A549 (cell line): ENCODE results near the gene FOXO3. TPM values are rescaled to one million over a fixed set of nuclear protein-coding genes. Genes with fewer than 3 reads are reported as not detected.

Experiments used
- ATAC-seq, 2 experiments: fragments of 200-7000 bp in 1 of 2; fragments of >200 bp in 1 of 2; cut with Nextera tagmentation in 1 of 2; cut with Tn5 transposase in 1 of 2; 3 replicates each; pipeline versions ENCODE4 v1.8.0 to v1.9.1; 2018 to 2020; ENCODE audit warnings: mild to moderate bottlenecking in 1 of 2, moderate library complexity in 1 of 2
- CTCF ChIA-PET: fragments of 300-600 bp; sonication (Branson Sonifier 250); formaldehyde crosslinking; extraction: SDS; loops from one replicate; lab custom pipeline; 2021; ENCODE audit warnings: antibody characterized with exemption, inconsistent platforms; lab: Yijun Ruan, JAX
- POLR2A ChIA-PET: fragments of 350-600 bp; formaldehyde crosslinking; extraction: SDS; loops from one replicate; lab custom pipeline; 2021; ENCODE audit warnings: antibody characterized with exemption, inconsistent platforms; lab: Yijun Ruan, JAX
- DNase-seq, 2 experiments: peaks; one replicate each; pipeline versions ENCODE4 v3.0.0 to v3.0.0-alpha.2; 2011 to 2016; ENCODE audit warnings: low read depth in 1 of 2, low spot score in 1 of 2
- FAIRE-seq: peaks from 2 replicates; lab custom pipeline; 2011; peaks lifted over from hg19 to GRCh38; lab: Jason Lieb, UNC
- H3K27ac ChIP-seq, 2 experiments: fragments of >200 bp; sonication (Bioruptor Twin); formaldehyde crosslinking; 3 replicates each; pipeline ENCODE4 v1.5.1; 2016 to 2017
- H3K4me1 ChIP-seq: fragments of >200 bp; sonication (Bioruptor Twin); formaldehyde crosslinking; 3 replicates; pipeline ENCODE4 v1.6.1; 2016
- H3K4me2 ChIP-seq: fragments of >200 bp; sonication (Bioruptor Twin); formaldehyde crosslinking; 3 replicates; pipeline ENCODE4 v1.6.1; 2016
- H3K4me3 ChIP-seq: fragments of >200 bp; sonication (Bioruptor Twin); formaldehyde crosslinking; 3 replicates; pipeline ENCODE4 v1.5.1; 2016
- H3K9me3 ChIP-seq: fragments of >200 bp; sonication (Bioruptor Twin); formaldehyde crosslinking; 3 replicates; pipeline ENCODE4 v1.6.1; 2016
- CBX2 ChIP-seq: fragments of 200-600 bp; sonication (generic); IDR thresholded peaks from 2 replicates; pipeline ENCODE4 v1.6.1; 2016; ENCODE audit warnings: low read depth, mild to moderate bottlenecking, borderline replicate concordance
- CHD2 ChIP-seq: fragments of 150-350 bp; IDR thresholded peaks from 2 replicates; pipeline ENCODE4 v1.6.1; 2014; ENCODE audit warnings: low read length; ENCODE audit not compliant: partially characterized antibody
- E2F6 ChIP-seq: IDR thresholded peaks from 2 replicates; pipeline ENCODE4 v1.6.1; 2012; ENCODE audit warnings: low read depth, borderline replicate concordance
- FOSL2 ChIP-seq, 2 experiments: fragments of 450-650 bp in 1 of 2; fragments of >200 bp in 1 of 2; sonication (Bioruptor Twin) in 1 of 2; formaldehyde crosslinking; IDR thresholded peaks; 2 replicates each; pipeline versions ENCODE4 v1.5.0 to v1.6.1; 2016 to 2020; ENCODE audit warnings: mild to moderate bottlenecking in 1 of 2, moderate library complexity in 1 of 2
- GATA3 ChIP-seq: IDR thresholded peaks from 2 replicates; pipeline ENCODE4 v1.6.1; 2012; ENCODE audit warnings: borderline replicate concordance
- HOXA7 ChIP-seq: fragments of 250-450 bp; sonication (Bioruptor Pico); IDR thresholded peaks from 2 replicates; pipeline ENCODE4 v1.5.0; 2020; ENCODE audit warnings: mild to moderate bottlenecking, moderate library complexity
- HOXB13 ChIP-seq: fragments of 250-450 bp; sonication (Bioruptor Pico); IDR thresholded peaks from 2 replicates; pipeline ENCODE4 v1.5.0; 2020; ENCODE audit warnings: low read depth, mild to moderate bottlenecking, moderate library complexity
- HOXB5 ChIP-seq: fragments of 250-450 bp; sonication (Bioruptor Pico); IDR thresholded peaks from 2 replicates; pipeline ENCODE4 v1.5.0; 2020; ENCODE audit warnings: mild to moderate bottlenecking, moderate library complexity
- JUN ChIP-seq, 2 experiments: fragments of >200 bp; sonication (Bioruptor Twin); formaldehyde crosslinking; IDR thresholded peaks; 2 replicates in 1 of 2; 3 replicates in 1 of 2; pipeline ENCODE4 v1.6.1; 2016 to 2017
- KDM1A ChIP-seq: fragments of 200-600 bp; sonication (generic); IDR thresholded peaks from 2 replicates; pipeline ENCODE4 v1.6.1; 2016; ENCODE audit warnings: low read depth, mild to moderate bottlenecking
- KDM5A ChIP-seq: fragments of 200-600 bp; sonication (generic); IDR thresholded peaks from 2 replicates; pipeline ENCODE4 v1.6.1; 2016; ENCODE audit warnings: antibody characterized with exemption, mild to moderate bottlenecking
- MAFK ChIP-seq: fragments of 450-650 bp; IDR thresholded peaks from 2 replicates; pipeline ENCODE4 v1.6.1; 2014; ENCODE audit not compliant: partially characterized antibody
- MAX ChIP-seq: IDR thresholded peaks from 2 replicates; pipeline ENCODE4 v1.6.1; 2012
- MYC ChIP-seq: IDR thresholded peaks from 2 replicates; pipeline ENCODE4 v1.6.1; 2012; ENCODE audit warnings: mild to moderate bottlenecking, inconsistent platforms, low read length, improper control_type of control experiment, borderline replicate concordance
- PHF8 ChIP-seq: fragments of 200-600 bp; sonication (generic); IDR thresholded peaks from 2 replicates; pipeline ENCODE4 v1.6.1; 2016; ENCODE audit warnings: low read depth, mild to moderate bottlenecking, antibody characterized with exemption, moderate library complexity, borderline replicate concordance
- POLR2A ChIP-seq: IDR thresholded peaks from 2 replicates; pipeline ENCODE4 v1.6.1; 2012; ENCODE audit warnings: mild to moderate bottlenecking, low read length
- POLR2AphosphoS2 ChIP-seq: conservative IDR thresholded peaks from 2 replicates; pipeline ENCODE4 v1.6.1; 2012; ENCODE audit warnings: low read length, improper control_type of control experiment, inconsistent platforms
- RAD21 ChIP-seq, 2 experiments: fragments of >200 bp in 1 of 2; sonication (Bioruptor Twin) in 1 of 2; formaldehyde crosslinking in 1 of 2; IDR thresholded peaks in 1 of 2; conservative IDR thresholded peaks in 1 of 2; 2 replicates in 1 of 2; 3 replicates in 1 of 2; pipeline ENCODE4 v1.6.1; 2012 to 2018; ENCODE audit warnings: inconsistent platforms in 1 of 2
- RARB ChIP-seq: fragments of 250-450 bp; sonication (Bioruptor Pico); IDR thresholded peaks from 2 replicates; pipeline ENCODE4 v1.8.0; 2021; ENCODE audit warnings: mild to moderate bottlenecking, moderate library complexity
- RCOR1 ChIP-seq: fragments of 150-350 bp; IDR thresholded peaks from 2 replicates; pipeline ENCODE4 v1.6.1; 2014; ENCODE audit warnings: antibody characterized with exemption, low read length, low read depth
- RFX5 ChIP-seq: fragments of 450-650 bp; IDR thresholded peaks from 2 replicates; pipeline ENCODE4 v1.7.1; 2014; ENCODE audit warnings: antibody characterized with exemption, mild to moderate bottlenecking, moderate library complexity
- RNF2 ChIP-seq: fragments of 200-600 bp; sonication (generic); IDR thresholded peaks from 2 replicates; pipeline ENCODE4 v1.6.1; 2016; ENCODE audit warnings: low read depth, mild to moderate bottlenecking, antibody characterized with exemption, moderate library complexity, borderline replicate concordance
- SMC3 ChIP-seq: fragments of >200 bp; sonication (Bioruptor Twin); formaldehyde crosslinking; IDR thresholded peaks from 3 replicates; pipeline ENCODE4 v1.6.1; 2018; ENCODE audit warnings: inconsistent platforms
- SREBF2 ChIP-seq: fragments of 450-650 bp; IDR thresholded peaks from 2 replicates; pipeline ENCODE4 v1.6.1; 2014; ENCODE audit warnings: mild to moderate bottlenecking, moderate library complexity
- TFCP2L1 ChIP-seq: fragments of 250-450 bp; sonication (Bioruptor Pico); IDR thresholded peaks from 2 replicates; pipeline ENCODE4 v1.5.0; 2021; ENCODE audit warnings: mild to moderate bottlenecking
- ZC3H11A ChIP-seq: fragments of 450-650 bp; IDR thresholded peaks from 2 replicates; pipeline ENCODE4 v1.6.1; 2014; ENCODE audit warnings: antibody characterized with exemption, mild to moderate bottlenecking
- WGBS: methylation state at CpG from one replicate; pipeline ENCODE4 v1.1.6; 2017; ENCODE audit errors: missing lambda C conversion rate; 5-methylcytosine and 5-hydroxymethylcytosine counted together
- polyA plus RNA-seq, 4 experiments: library from polyadenylated mRNA; depleted of rRNA in 3 of 4; stranded (reverse); fragments of >200 nt; fragmentation: RNase III in 1 of 4; extraction: RNeasy Plus Mini Kit Qiagen cat#74134 plus additional on column Dnase treatment in 1 of 4; gene quantifications; 2 replicates in 3 of 4; 3 replicates in 1 of 4; pipeline ENCODE4 v1.2.3, GENCODE V29; 2011 to 2017
- TF ChIP-seq, protein P1 (sequence below): IDR thresholded peaks from 2 replicates; pipeline ENCODE4 v1.6.1; 2012
- TF ChIP-seq, protein P2 (sequence below): fragments of 250-450 bp; sonication (Bioruptor Pico); IDR thresholded peaks from 2 replicates; pipeline ENCODE4 v1.5.0; 2020; ENCODE audit warnings: low read depth, mild to moderate bottlenecking, moderate library complexity

Gene FOXO3
- polyA plus RNA-seq, 2 of the 4 experiments (the other 2 are of a cell fraction) = 4.6 to 7.5 TPM

DNA sequence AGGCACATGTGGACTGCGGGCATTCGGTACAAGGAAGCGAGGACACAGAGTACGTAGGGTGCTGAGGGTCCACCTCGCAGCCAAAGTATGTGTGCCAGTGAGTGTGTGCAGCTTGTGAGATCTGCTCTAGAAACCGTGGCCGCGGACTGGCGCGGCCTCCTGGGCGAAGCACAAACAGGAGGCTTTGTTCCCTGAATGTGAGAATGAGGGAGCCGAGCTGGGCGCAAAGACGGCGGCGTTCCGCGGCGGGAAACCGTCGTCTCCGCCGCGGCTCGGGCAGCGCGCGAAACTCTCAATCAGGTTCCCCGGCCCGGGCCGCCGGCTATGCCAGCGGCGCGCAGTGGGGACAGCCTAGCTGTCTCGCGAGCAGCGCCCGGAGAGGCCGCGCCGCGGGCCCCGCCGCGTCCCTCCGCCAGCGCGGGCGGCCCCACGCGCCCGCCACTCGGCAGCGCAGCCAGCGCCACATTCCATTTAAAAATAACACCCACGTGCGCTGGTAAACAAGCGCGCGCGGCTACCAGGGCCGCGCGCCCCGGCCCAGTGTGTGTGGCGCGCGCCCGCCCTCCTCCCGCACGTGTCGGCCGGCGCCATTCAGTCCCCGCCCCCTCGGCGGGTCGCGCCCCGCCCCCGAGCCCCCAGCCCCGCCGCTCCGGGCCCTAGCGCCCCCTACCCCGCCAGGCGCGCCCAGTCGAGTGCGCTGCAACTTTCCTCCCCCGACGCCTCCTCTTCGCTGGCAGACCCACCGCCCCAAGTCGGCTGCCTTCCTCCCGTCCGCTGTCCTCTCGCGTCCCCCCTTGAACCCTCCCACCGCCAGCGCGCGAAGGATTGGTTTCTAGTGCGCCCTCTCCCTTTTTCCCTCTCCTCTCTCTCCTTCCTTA lies 3.0 kb upstream of the FOXO3 start:
- POLR2A ChIA-PET = interaction anchor here (0.7 to 1.3 kb wide), 6 partner anchors 14 to 537 kb away, joined by 3 to 7 read pairs (median 3); partner anchors contain the start of genes CEP57L1 and SESN1
- Histone ChIP-seq H3K4me1 (peaks cover 14% of the 10 kb centered on the region; the same call in 1 of the 3 replicates), H3K4me2 (peak overlapping the region; percentile 83), H3K4me3 (peak overlapping the region; percentile 95), H3K9me3 (no peaks in the 10 kb centered on the region), H3K27ac (peak overlapping the region; percentile 95 to 98)
- peak in 1 of 2 experiments; percentile 58 for DNase-seq
- 11% methylated on average over 35 of the region's 105 CpGs for WGBS
- TF ChIP-seq, protein P1, sequence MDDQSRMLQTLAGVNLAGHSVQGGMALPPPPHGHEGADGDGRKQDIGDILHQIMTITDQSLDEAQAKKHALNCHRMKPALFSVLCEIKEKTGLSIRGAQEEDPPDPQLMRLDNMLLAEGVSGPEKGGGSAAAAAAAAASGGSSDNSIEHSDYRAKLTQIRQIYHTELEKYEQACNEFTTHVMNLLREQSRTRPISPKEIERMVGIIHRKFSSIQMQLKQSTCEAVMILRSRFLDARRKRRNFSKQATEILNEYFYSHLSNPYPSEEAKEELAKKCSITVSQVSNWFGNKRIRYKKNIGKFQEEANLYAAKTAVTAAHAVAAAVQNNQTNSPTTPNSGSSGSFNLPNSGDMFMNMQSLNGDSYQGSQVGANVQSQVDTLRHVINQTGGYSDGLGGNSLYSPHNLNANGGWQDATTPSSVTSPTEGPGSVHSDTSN = no peak
- TF ChIP-seq SREBF2 (no peak), KDM1A (no peak), ZC3H11A (no peak), PHF8 (no peak; the same call in 1 of the 2 replicates), RARB (CRISPR knock-in tag) (no peak), CHD2 (no peak), MAX (peak; percentile 71), HOXA7 (no peak), POLR2AphosphoS2 (no peak), RNF2 (no peak), RCOR1 (no peak), MAFK (no peak), E2F6 (peak; percentile 50; the same call in 1 of the 2 replicates), POLR2A (no peak), SMC3 (no peak), RFX5 (no peak), JUN (IDR thresholded peaks at IDR 0.05) (no peak), MYC (peak; percentile 86; the same call in 1 of the 2 replicates), RAD21 (conservative IDR thresholded peaks at IDR 0.05 in 1 of 2, IDR thresholded peaks at IDR 0.05 in 1 of 2) (no peak), CBX2 (no peak), FOSL2 (IDR thresholded peaks at IDR 0.05) (no peak), FOSL2 (CRISPR knock-in tag; IDR thresholded peaks at IDR 0.05) (0 out of 2 replicates have a peak, but pooled peaks have one; percentile 9), HOXB5 (CRISPR knock-in tag) (0 out of 2 replicates have a peak, but pooled peaks have one; percentile 39), HOXB13 (CRISPR knock-in tag) (0 out of 2 replicates have a peak, but pooled peaks have one; percentile 42), GATA3 (no peak), TFCP2L1 (CRISPR knock-in tag) (no peak), KDM5A (no peak)
- TF ChIP-seq, protein P2, sequence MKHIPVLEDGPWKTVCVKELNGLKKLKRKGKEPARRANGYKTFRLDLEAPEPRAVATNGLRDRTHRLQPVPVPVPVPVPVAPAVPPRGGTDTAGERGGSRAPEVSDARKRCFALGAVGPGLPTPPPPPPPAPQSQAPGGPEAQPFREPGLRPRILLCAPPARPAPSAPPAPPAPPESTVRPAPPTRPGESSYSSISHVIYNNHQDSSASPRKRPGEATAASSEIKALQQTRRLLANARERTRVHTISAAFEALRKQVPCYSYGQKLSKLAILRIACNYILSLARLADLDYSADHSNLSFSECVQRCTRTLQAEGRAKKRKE = peak; percentile 14; the same call in 1 of the 2 replicates
- ATAC-seq = peak in 1 of 2 experiments; percentile 15; a peak in 3 of 6 replicates
- CTCF ChIA-PET = interaction anchor here (1.2 to 2.0 kb wide), 3 partner anchors 225 to 516 kb away, joined by 3 to 9 read pairs (median 4); no protein-coding TSS in a partner anchor
- FAIRE-seq = no peak
